Neuronal stem cell (in vitro differentiated cells): Measurements from ENCODE around the gene RNF111.

Source experiments
- DNase-seq: peaks from one replicate; pipeline ENCODE4 v3.0.0-alpha.2; 2013; ENCODE audit warnings: low spot score
- H2AFZ ChIP-seq: one replicate; pipeline ENCODE4 v1.6.1; 2013; ENCODE audit warnings: mild to moderate bottlenecking, low read length, inconsistent platforms
- H2AK5ac ChIP-seq: 2 replicates; pipeline ENCODE4 v1.6.1; 2013; ENCODE audit warnings: low read depth, mild to moderate bottlenecking, inconsistent platforms, low read length, moderate library complexity, mixed read lengths
- H2BK120ac ChIP-seq: 2 replicates; pipeline ENCODE4 v1.6.1; 2013; ENCODE audit warnings: low read depth, mild to moderate bottlenecking, inconsistent platforms, low read length, moderate library complexity, mixed read lengths
- H2BK12ac ChIP-seq: one replicate; pipeline ENCODE4 v1.6.1; 2013; ENCODE audit warnings: low read length, inconsistent platforms
- H2BK15ac ChIP-seq: 2 replicates; pipeline ENCODE4 v1.6.1; 2013; ENCODE audit warnings: mild to moderate bottlenecking, low read length, inconsistent platforms, mixed read lengths
- H2BK5ac ChIP-seq: one replicate; pipeline ENCODE4 v1.6.1; 2013; ENCODE audit warnings: inconsistent platforms, mild to moderate bottlenecking, low read length, moderate library complexity
- H3K14ac ChIP-seq: one replicate; pipeline ENCODE4 v1.6.1; 2013; ENCODE audit warnings: low read length, inconsistent platforms
- H3K18ac ChIP-seq: 2 replicates; pipeline ENCODE4 v1.6.1; 2013; ENCODE audit warnings: low read length, inconsistent platforms
- H3K23ac ChIP-seq: 2 replicates; pipeline ENCODE4 v1.6.1; 2013; ENCODE audit warnings: low read depth, mild to moderate bottlenecking, mixed read lengths, low read length, inconsistent platforms; ENCODE audit not compliant: poor library complexity
- H3K27ac ChIP-seq: replicated peaks from 3 replicates; pipeline ENCODE4 v1.5.1; 2013; ENCODE audit warnings: low read length, inconsistent platforms
- H3K27me3 ChIP-seq, 3 experiments: 2 replicates each; pipeline ENCODE4 v1.6.1; 2013; ENCODE audit warnings: low read length in 3 of 3, mild to moderate bottlenecking in 2 of 3, inconsistent platforms in 1 of 3, low read depth in 1 of 3, mixed read lengths in 1 of 3, moderate library complexity in 1 of 3; ENCODE audit not compliant: control insufficient read depth in 3 of 3, insufficient read depth in 3 of 3
- H3K36me3 ChIP-seq, 2 donors: replicated peaks in 1 of 2; 2 replicates each; pipeline ENCODE4 v1.6.1; 2013; ENCODE audit warnings: low read length in 2 of 2; ENCODE audit not compliant: control insufficient read depth in 2 of 2, insufficient read depth in 2 of 2
- H3K4ac ChIP-seq: 2 replicates; pipeline ENCODE4 v1.6.1; 2013; ENCODE audit warnings: inconsistent platforms, mild to moderate bottlenecking, low read length, moderate library complexity
- H3K4me1 ChIP-seq, 2 donors: 1 replicate in 1 of 2; 2 replicates in 1 of 2; pipeline ENCODE4 v1.6.1; 2013; ENCODE audit warnings: low read length in 2 of 2, low read depth in 1 of 2; ENCODE audit not compliant: control insufficient read depth in 2 of 2, insufficient read depth in 1 of 2
- H3K4me2 ChIP-seq: one replicate; pipeline ENCODE4 v1.6.1; 2013; ENCODE audit warnings: mild to moderate bottlenecking, low read length, inconsistent platforms; ENCODE audit not compliant: insufficient read depth, poor library complexity, severe bottlenecking
- H3K4me3 ChIP-seq, 2 donors: 2 replicates each; pipeline ENCODE4 v1.5.1; 2013; ENCODE audit warnings: low read length in 2 of 2, mild to moderate bottlenecking in 2 of 2, inconsistent platforms in 1 of 2, moderate library complexity in 1 of 2
- H3K79me1 ChIP-seq: one replicate; pipeline ENCODE4 v1.6.1; 2013; ENCODE audit warnings: low read depth, mild to moderate bottlenecking, inconsistent platforms, low read length, moderate library complexity
- H3K9ac ChIP-seq: one replicate; pipeline ENCODE4 v1.6.1; 2013; ENCODE audit warnings: mild to moderate bottlenecking, low read depth, low read length, inconsistent platforms; ENCODE audit not compliant: poor library complexity
- H3K9me3 ChIP-seq, 2 donors: replicated peaks in 1 of 2; 2 replicates each; pipeline versions ENCODE3 to v1.6.1; 2013; ENCODE audit warnings: low read length in 2 of 2, mild to moderate bottlenecking in 2 of 2, inconsistent platforms in 1 of 2, low read depth in 1 of 2, mixed read lengths in 1 of 2, moderate library complexity in 1 of 2; ENCODE audit not compliant: control insufficient read depth in 2 of 2, insufficient read depth in 1 of 2
- H4K8ac ChIP-seq: one replicate; pipeline ENCODE4 v1.6.1; 2013; ENCODE audit warnings: low read depth, mild to moderate bottlenecking, inconsistent platforms, low read length, moderate library complexity
- H4K91ac ChIP-seq: one replicate; pipeline ENCODE4 v1.6.1; 2013; ENCODE audit warnings: low read length, low read depth, mild to moderate bottlenecking, inconsistent platforms; ENCODE audit not compliant: poor library complexity
- WGBS, 2 donors: extraction: QIAGEN DNeasy Blood & Tissue Kit; methylation state at CpG; one replicate each; pipeline ENCODE4 v1.1.7; 2013; ENCODE audit warnings: missing lambda C conversion rate in 2 of 2, mixed read lengths in 1 of 2; ENCODE audit not compliant: insufficient read length in 2 of 2, insufficient replicate concordance in 1 of 2; ENCODE audit errors: extremely low coverage in 2 of 2; 5-methylcytosine and 5-hydroxymethylcytosine counted together

Gene RNF111

DNA sequence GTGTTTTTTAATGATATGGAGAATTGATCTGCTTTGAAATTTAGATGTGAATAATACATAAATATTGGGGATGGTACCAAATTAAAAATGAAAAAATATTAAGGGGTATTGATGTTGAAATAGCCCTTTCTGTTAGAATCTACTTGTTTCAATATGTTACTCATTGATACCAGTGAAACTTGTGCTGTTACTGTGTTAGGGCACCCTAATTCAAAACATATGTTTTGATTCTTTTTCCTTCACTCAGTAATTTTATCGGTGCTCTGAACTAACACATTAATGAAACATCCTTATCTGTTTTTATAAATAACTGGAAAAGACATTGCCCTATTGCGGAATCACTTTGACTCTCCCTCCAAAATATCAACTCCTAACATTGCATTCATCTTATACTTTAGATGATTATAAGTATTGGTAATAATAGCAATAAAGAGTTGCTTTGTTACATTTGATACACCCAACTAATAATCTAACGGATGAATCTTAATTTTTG, 65.5 kb downstream of the RNF111 start:
- no peak overlapping the region for H3K9ac ChIP-seq
- H2AFZ ChIP-seq, result no peak overlapping the region
- no peak overlapping the region for H3K4me3 ChIP-seq
- H3K27ac ChIP-seq, result no peak overlapping the region
- no peak overlapping the region for H3K4ac ChIP-seq
- no peaks in the 10 kb centered on the region for H3K9me3 ChIP-seq
- H2BK15ac ChIP-seq, result no peak overlapping the region
- H4K8ac ChIP-seq, result no peak overlapping the region
- H3K27me3 ChIP-seq, result no peaks in the 10 kb centered on the region
- H3K14ac ChIP-seq, result no peak overlapping the region
- no peak overlapping the region for H3K23ac ChIP-seq
- WGBS, 2 donors, result no CpG with 5 or more reads among the region's 3 CpGs
- no peak overlapping the region for H2BK12ac ChIP-seq
- no peak overlapping the region for H3K18ac ChIP-seq
- no peaks in the 10 kb centered on the region for H3K79me1 ChIP-seq
- no peak for DNase-seq
- H2AK5ac ChIP-seq, result no peak overlapping the region
- H3K4me2 ChIP-seq, result no peak overlapping the region
- no peak overlapping the region for H2BK120ac ChIP-seq
- H2BK5ac ChIP-seq, result no peak overlapping the region
- H4K91ac ChIP-seq, result no peak overlapping the region
- peaks cover 0 to 70% of the 10 kb centered on the region in 2 donors for H3K36me3 ChIP-seq
- H3K4me1 ChIP-seq, result no peaks in the 10 kb centered on the region

DNA sequence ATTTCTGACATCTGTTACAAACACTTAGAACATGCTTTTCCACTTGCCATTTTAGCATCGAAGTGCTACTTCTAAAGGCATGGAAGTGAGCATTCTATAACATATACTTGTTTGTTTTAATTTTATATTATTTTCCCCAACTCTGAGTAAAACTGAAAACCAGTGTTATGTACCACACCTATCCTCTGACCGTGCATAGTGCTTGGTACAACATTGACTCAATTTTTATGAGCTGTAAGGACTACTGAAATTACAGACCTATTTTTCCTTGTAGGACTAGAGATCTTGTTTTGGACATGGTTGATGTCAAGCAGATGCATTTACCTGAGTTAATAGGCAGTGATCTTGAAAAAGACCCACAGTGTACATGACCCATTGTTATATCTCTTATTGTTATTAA, 66.0 kb downstream of the RNF111 start:
- H3K36me3 ChIP-seq, result peaks cover 2 to 75% of the 10 kb centered on the region in 2 donors
- no peak overlapping the region for H4K8ac ChIP-seq
- no peaks in the 10 kb centered on the region for H3K4me1 ChIP-seq
- no peak for DNase-seq
- H3K14ac ChIP-seq, result no peak overlapping the region
- H3K4ac ChIP-seq, result no peak overlapping the region
- no peak overlapping the region for H3K18ac ChIP-seq
- no peak overlapping the region for H3K9ac ChIP-seq
- H3K4me3 ChIP-seq, result no peak overlapping the region
- no CpG with 5 or more reads among the region's 2 CpGs for WGBS, 2 donors
- no peaks in the 10 kb centered on the region for H3K27me3 ChIP-seq
- H3K27ac ChIP-seq, result no peak overlapping the region
- H4K91ac ChIP-seq, result no peak overlapping the region
- H2AFZ ChIP-seq, result no peak overlapping the region
- no peak overlapping the region for H2AK5ac ChIP-seq
- H2BK15ac ChIP-seq, result no peak overlapping the region
- no peak overlapping the region for H2BK5ac ChIP-seq
- H2BK120ac ChIP-seq, result no peak overlapping the region
- H3K9me3 ChIP-seq, result no peaks in the 10 kb centered on the region
- H2BK12ac ChIP-seq, result no peak overlapping the region
- no peaks in the 10 kb centered on the region for H3K79me1 ChIP-seq
- no peak overlapping the region for H3K23ac ChIP-seq
- H3K4me2 ChIP-seq, result no peak overlapping the region

DNA sequence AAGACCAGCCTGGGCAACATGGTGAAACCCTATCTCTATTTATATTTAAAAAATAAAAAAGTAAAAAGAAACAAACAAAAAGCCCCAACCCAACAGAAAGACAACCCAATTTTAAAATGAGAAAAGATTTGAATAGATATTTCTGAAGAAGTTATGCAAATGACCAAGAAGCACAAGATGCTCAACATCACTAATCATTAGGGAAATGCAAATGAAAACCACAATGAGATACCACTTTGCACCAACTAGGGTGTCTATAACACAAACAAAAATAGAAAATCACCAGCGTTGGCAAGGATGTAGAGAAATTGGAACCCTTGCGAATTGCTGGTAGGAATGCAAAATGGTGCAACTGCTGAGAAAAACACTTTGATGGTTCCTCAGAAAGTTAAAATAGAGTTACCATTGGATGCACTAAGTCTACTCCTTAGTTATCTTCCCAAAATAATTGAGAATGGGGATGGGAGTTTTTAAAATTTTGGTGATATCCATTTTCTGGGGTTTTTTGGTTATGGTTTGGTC, 71.7 kb downstream of the RNF111 start:
- no peak overlapping the region for H4K8ac ChIP-seq
- no peaks in the 10 kb centered on the region for H3K4me1 ChIP-seq
- no peaks in the 10 kb centered on the region for H3K9me3 ChIP-seq
- DNase-seq, result no peak
- no peaks in the 10 kb centered on the region for H3K79me1 ChIP-seq
- no peak overlapping the region for H3K4me3 ChIP-seq
- no peaks in the 10 kb centered on the region for H3K27me3 ChIP-seq
- H2AFZ ChIP-seq, result no peak overlapping the region
- no peak overlapping the region for H2BK120ac ChIP-seq
- H3K4ac ChIP-seq, result no peak overlapping the region
- H2BK5ac ChIP-seq, result no peak overlapping the region
- H2AK5ac ChIP-seq, result no peak overlapping the region
- no peak overlapping the region for H3K4me2 ChIP-seq
- H4K91ac ChIP-seq, result no peak overlapping the region
- H3K14ac ChIP-seq, result no peak overlapping the region
- no peak overlapping the region for H3K23ac ChIP-seq
- H3K36me3 ChIP-seq, result peaks cover 19 to 99% of the 10 kb centered on the region in 2 donors
- H2BK12ac ChIP-seq, result no peak overlapping the region
- H3K27ac ChIP-seq, result no peak overlapping the region
- no peak overlapping the region for H2BK15ac ChIP-seq
- no CpG with 5 or more reads among the region's 2 CpGs for WGBS, 2 donors
- no peak overlapping the region for H3K18ac ChIP-seq
- H3K9ac ChIP-seq, result no peak overlapping the region

DNA sequence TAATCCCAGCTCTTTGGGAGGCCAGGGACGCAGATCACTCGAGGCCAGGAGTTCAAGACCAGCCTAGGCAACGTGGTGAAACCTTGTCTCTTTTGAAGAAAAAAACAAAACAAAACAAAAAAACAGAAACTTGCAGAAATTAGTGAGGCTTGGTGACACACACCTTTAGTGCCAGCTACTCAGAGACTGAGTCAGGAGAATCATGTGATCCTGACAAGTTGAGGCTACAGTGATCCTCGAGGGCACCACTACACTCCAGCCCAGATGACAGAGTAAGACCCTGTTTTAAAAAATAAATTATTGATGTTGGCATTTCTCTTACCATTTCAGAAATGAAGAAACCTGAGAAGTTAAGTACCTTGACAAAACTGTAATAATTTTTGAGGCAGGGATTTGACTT, 72.9 kb downstream of the RNF111 start:
- Histone ChIP-seq H4K91ac (no peak overlapping the region), H3K27me3 (no peaks in the 10 kb centered on the region), H3K79me1 (no peaks in the 10 kb centered on the region), H3K4ac (no peak overlapping the region), H2BK120ac (no peak overlapping the region), H3K23ac (no peak overlapping the region), H2AK5ac (no peak overlapping the region), H2BK12ac (no peak overlapping the region), H3K4me3 (no peak overlapping the region), H2BK15ac (no peak overlapping the region), H2AFZ (no peak overlapping the region), H3K9ac (no peak overlapping the region), H3K18ac (no peak overlapping the region), H3K27ac (no peak overlapping the region), H3K9me3 (no peaks in the 10 kb centered on the region), H3K36me3 (peaks cover 19 to 98% of the 10 kb centered on the region in 2 donors), H2BK5ac (no peak overlapping the region), H3K4me1 (no peaks in the 10 kb centered on the region), H4K8ac (no peak overlapping the region), H3K4me2 (no peak overlapping the region), H3K14ac (no peak overlapping the region)
- WGBS, 2 donors, result no CpG with 5 or more reads among the region's 4 CpGs
- DNase-seq, result no peak
